ENCODE results near the gene WRAP53. TPM values are rescaled to one million over a fixed set of nuclear protein-coding genes. Genes with fewer than 3 reads are reported as not detected.

WRAP53 gene
- total and polyA plus RNA-seq, 2 of the 13 experiments (the other 11 are each of a cell fraction or from before 2014, with no cell fraction given) = 7.0 to 19.5 TPM

GRCh38 chr17:7716901-7717755 is 28.9 kb downstream of the WRAP53 start, which contains the start of gene DNAH2 (continued):
- TF ChIP-seq DZIP1 (CRISPR knock-in tag; IDR thresholded peaks at IDR 0.05) (no peak), LCORL (IDR thresholded peaks at IDR 0.05) (0 out of 2 replicates have a peak, but pooled peaks have one; percentile 18), LCORL (CRISPR knock-in tag; IDR thresholded peaks at IDR 0.05) (peak; percentile 72), KDM5B (CRISPR knock-in tag; IDR thresholded peaks at IDR 0.05; ENCODE audit: borderline replicate concordance) (0 out of 2 replicates have a peak, but pooled peaks have one; percentile 49), ARID5B (CRISPR knock-in tag; IDR thresholded peaks at IDR 0.05) (0 out of 2 replicates have a peak, but pooled peaks have one; percentile 29), ZNF333 (CRISPR knock-in tag; IDR thresholded peaks at IDR 0.05; ENCODE audit: borderline replicate concordance) (0 out of 2 replicates have a peak, but pooled peaks have one; percentile 38), ZNF687 (CRISPR knock-in tag; IDR thresholded peaks at IDR 0.05) (peak; percentile 81), ZNF772 (CRISPR knock-in tag; IDR thresholded peaks at IDR 0.05) (peak; percentile 57; the same call in 1 of the 2 replicates), ZNF670 (CRISPR knock-in tag; IDR thresholded peaks at IDR 0.05; ENCODE audit: borderline replicate concordance) (peak; percentile 81), NFATC3 (CRISPR knock-in tag; IDR thresholded peaks at IDR 0.05) (0 out of 2 replicates have a peak, but pooled peaks have one; percentile 21), SIN3A (IDR thresholded peaks at IDR 0.05; ENCODE audit: borderline replicate concordance, low read depth, low read length) (0 out of 2 replicates have a peak, but pooled peaks have one; percentile 44), ZNF44 (CRISPR knock-in tag; IDR thresholded peaks at IDR 0.05) (0 out of 2 replicates have a peak, but pooled peaks have one; percentile 44), POGZ (CRISPR knock-in tag; IDR thresholded peaks at IDR 0.05) (peak; percentile 47; the same call in 1 of the 2 replicates)
